IPS-20b (cell line): ENCODE data around the gene NEDD4.
"Not testable (repeated sequence)": the region's sequence is repeated elsewhere in the genome, so short reads cannot be mapped to it uniquely, and the experiment has no call there.

Experiments used
- H3K27ac ChIP-seq: one replicate; pipeline ENCODE4 v1.5.1; 2013; ENCODE audit warnings: low read length
- H3K27me3 ChIP-seq: 2 replicates; pipeline ENCODE4 v1.6.1; 2013; ENCODE audit warnings: mild to moderate bottlenecking, low read length, inconsistent platforms; ENCODE audit not compliant: insufficient read depth
- H3K36me3 ChIP-seq: 2 replicates; pipeline ENCODE4 v1.6.1; 2013; ENCODE audit warnings: low read depth, mild to moderate bottlenecking, inconsistent platforms, low read length, moderate library complexity; ENCODE audit not compliant: insufficient read depth
- H3K4me1 ChIP-seq: 2 replicates; pipeline ENCODE4 v1.6.1; 2013; ENCODE audit warnings: mild to moderate bottlenecking, control low read depth, inconsistent platforms, low read length, moderate library complexity; ENCODE audit not compliant: insufficient read depth
- H3K4me3 ChIP-seq: 2 replicates; pipeline ENCODE4 v1.5.1; 2013; ENCODE audit warnings: mild to moderate bottlenecking, low read length, inconsistent platforms
- H3K9ac ChIP-seq: 2 replicates; pipeline ENCODE4 v1.6.1; 2013; ENCODE audit warnings: low read depth, mild to moderate bottlenecking, inconsistent platforms, low read length, moderate library complexity
- H3K9me3 ChIP-seq: 2 replicates; pipeline ENCODE4 v1.6.1; 2013; ENCODE audit warnings: mild to moderate bottlenecking, low read depth, low read length, inconsistent platforms; ENCODE audit not compliant: insufficient read depth

Gene NEDD4

DNA sequence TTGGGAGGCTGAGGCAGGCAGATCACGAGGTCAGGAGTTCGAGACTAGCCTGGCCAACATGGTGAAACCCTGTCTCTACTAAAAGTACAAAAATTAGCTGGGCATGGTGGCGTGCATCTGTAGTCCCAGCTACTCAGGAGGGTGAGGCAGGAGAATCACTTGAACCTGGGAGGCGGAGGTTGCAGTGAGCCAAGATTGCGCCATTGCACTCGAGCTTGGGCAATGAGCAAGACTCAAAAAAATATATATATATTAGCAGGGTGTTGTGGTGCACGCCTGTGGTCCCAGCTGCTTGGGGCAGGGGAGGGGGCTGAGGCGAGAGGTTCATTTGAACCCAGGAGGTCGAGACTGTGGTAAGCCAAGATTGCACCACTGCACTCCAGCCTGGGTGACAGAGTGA lies 207.8 kb downstream of the NEDD4 start:
- not testable (repeated sequence) for H3K4me3 ChIP-seq, H3K36me3 ChIP-seq, H3K27ac ChIP-seq, H3K9me3 ChIP-seq, H3K27me3 ChIP-seq, H3K4me1 ChIP-seq, H3K9ac ChIP-seq

DNA sequence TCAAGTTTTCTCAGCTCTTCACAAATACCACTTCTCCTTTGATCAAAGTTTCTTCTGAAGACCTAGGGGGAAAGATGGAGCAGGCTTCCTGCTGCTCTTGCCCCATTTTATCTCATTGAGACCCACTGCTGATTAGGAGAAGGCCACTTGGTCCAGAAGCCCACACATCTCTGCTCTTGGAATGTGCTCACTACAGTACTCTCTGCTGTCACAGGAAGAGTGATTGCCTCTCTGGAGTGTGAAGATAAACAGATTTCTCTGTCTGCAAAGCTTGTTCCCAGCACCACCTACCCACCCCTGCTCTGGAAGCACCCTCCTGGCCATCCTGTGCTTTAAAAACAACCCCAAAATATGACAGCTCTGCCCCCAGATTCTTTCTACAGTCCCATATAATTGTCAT lies 209.1 kb downstream of the NEDD4 start:
- Histone ChIP-seq H3K9ac (no peak overlapping the region), H3K27ac (no peak overlapping the region), H3K9me3 (no peaks in the 10 kb centered on the region), H3K4me1 (peaks cover 8% of the 10 kb centered on the region; the same call in 1 of the 2 replicates), H3K4me3 (no peak overlapping the region), H3K27me3 (no peaks in the 10 kb centered on the region), H3K36me3 (no peaks in the 10 kb centered on the region)

DNA sequence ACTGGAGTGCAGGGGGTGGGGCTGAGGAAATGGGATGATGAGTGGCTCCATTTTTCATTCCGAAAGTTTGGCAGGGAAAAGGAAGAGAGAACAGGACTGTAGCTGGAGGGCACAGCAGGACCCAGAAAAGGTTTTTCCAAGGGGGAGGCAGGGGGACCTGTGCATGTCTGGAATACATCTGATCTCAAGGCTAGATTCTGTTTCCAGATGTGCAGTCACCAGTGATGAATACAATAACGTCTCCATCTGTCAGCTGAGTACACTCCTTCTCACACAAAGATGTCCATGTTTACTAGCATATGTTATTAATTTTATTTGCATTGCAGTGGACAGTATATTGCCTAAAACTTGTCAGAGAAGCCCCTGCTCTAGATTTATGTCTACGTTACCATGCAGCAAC lies 210.5 kb downstream of the NEDD4 start:
- no peak overlapping the region for H3K9ac ChIP-seq
- no peaks in the 10 kb centered on the region for H3K9me3 ChIP-seq
- peaks cover 8% of the 10 kb centered on the region; the same call in 1 of the 2 replicates for H3K4me1 ChIP-seq
- no peak overlapping the region for H3K4me3 ChIP-seq
- no peak overlapping the region for H3K27ac ChIP-seq
- H3K27me3 ChIP-seq: no peaks in the 10 kb centered on the region
- H3K36me3 ChIP-seq: no peaks in the 10 kb centered on the region

DNA sequence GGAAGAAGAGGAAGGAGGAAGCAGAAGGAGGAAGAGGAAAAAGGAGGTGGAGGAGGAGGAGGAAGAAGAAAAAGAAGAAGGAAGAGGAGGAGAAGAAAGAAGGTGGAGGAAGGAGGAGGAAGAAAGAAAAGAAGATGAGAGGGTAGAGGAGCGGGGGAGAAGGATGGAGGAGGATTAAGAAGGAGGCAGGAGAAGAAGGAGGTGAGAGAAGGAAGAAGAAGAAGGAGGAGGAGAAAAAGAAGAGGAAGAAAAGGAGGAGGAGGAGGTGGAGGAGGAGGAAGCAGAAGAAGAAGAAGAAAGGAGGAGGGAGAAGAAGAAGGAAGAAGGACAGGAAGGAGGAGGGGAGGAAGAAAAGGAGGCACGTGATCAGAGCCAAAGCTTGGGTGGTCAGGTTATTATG lies 213.1 kb downstream of the NEDD4 start:
- Histone ChIP-seq H3K9ac (no peak overlapping the region), H3K27me3 (no peaks in the 10 kb centered on the region), H3K27ac (no peak overlapping the region), H3K9me3 (no peaks in the 10 kb centered on the region), H3K4me3 (no peak overlapping the region), H3K4me1 (no peaks in the 10 kb centered on the region), H3K36me3 (no peaks in the 10 kb centered on the region)

DNA sequence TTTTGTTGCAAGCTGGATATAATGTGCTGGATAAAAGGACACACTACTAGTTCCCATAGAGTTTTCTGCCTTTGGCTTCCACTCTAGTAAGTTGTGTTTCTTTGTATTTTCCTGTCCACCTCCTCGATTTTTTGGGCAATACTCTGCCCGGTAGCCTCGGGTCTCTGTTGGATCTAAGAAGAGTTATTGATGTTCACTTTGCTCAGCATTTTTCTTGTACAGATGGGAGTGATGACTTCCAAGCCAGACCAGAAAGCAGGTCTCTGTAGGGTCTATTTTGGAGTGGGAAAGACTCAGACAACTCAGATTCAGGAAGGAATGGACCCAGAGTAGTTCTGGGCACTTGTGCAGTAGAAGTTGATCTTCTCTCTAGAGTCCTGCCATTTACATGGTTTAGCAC lies 214.5 kb downstream of the NEDD4 start:
- H3K9me3 ChIP-seq: no peaks in the 10 kb centered on the region
- H3K27me3 ChIP-seq: no peaks in the 10 kb centered on the region
- H3K4me3 ChIP-seq: no peak overlapping the region
- H3K4me1 ChIP-seq: no peaks in the 10 kb centered on the region
- H3K36me3 ChIP-seq: no peaks in the 10 kb centered on the region
- no peak overlapping the region for H3K9ac ChIP-seq
- H3K27ac ChIP-seq: no peak overlapping the region
